NCI-H446 treated with DMSO at 0.1 percent for 48 hours (cell line): ENCODE data around the gene CES5A.
"Not testable (repeated sequence)": the region's sequence is repeated elsewhere in the genome, so short reads cannot be mapped to it uniquely, and the experiment has no call there.

Experiments used
- DNase-seq: peaks from one replicate; lab custom pipeline; 2025; lab: John Stamatoyannopoulos, UW

CES5A gene

GRCh38 chr16:55875273-55875672, at the start of gene CES5A:
Gene CES5A (minus strand): TSS chr16:55875373. CDS start chr16:55875221, 152 bp downstream.
- no peak for DNase-seq

GRCh38 chr16:55922662-55923061, 47.5 kb upstream of the CES5A start:
- no peak for DNase-seq

GRCh38 chr16:55917373-55918160, 42.4 kb upstream of the CES5A start:
- no peak for DNase-seq

GRCh38 chr16:55915096-55915827, 40.1 kb upstream of the CES5A start:
- DNase-seq: no peak

GRCh38 chr16:55914383-55914782, 39.2 kb upstream of the CES5A start:
- DNase-seq: no peak

- DNase-seq: no peak
Measured at GRCh38 chr16:55913716-55914115, 38.5 kb upstream of the CES5A start.

- not testable (repeated sequence) for DNase-seq
Measured at GRCh38 chr16:55913121-55913520, 37.9 kb upstream of the CES5A start.

GRCh38 chr16:55912022-55912421, 36.8 kb upstream of the CES5A start:
- no peak for DNase-seq

- no peak for DNase-seq
Measured at GRCh38 chr16:55911616-55912015, 36.4 kb upstream of the CES5A start.

- no peak for DNase-seq
Measured at GRCh38 chr16:55909876-55910275, 34.7 kb upstream of the CES5A start.

- no peak for DNase-seq
Measured at GRCh38 chr16:55908641-55909040, 33.5 kb upstream of the CES5A start.

GRCh38 chr16:55907661-55908060, 32.5 kb upstream of the CES5A start:
- DNase-seq: no peak

GRCh38 chr16:55906123-55906522, 30.9 kb upstream of the CES5A start:
- DNase-seq: no peak

- DNase-seq: no peak
Measured at GRCh38 chr16:55905651-55906050, 30.5 kb upstream of the CES5A start.

GRCh38 chr16:55901566-55902217, 26.5 kb upstream of the CES5A start:
- no peak for DNase-seq

- no peak for DNase-seq
Measured at GRCh38 chr16:55900616-55901393, 25.6 kb upstream of the CES5A start.

GRCh38 chr16:55899857-55900256, 24.7 kb upstream of the CES5A start:
- DNase-seq: no peak

GRCh38 chr16:55898592-55898991, 23.4 kb upstream of the CES5A start:
- no peak for DNase-seq

GRCh38 chr16:55892821-55893220, 17.6 kb upstream of the CES5A start:
- no peak for DNase-seq

- DNase-seq: no peak
Measured at GRCh38 chr16:55889518-55889917, 14.3 kb upstream of the CES5A start.

GRCh38 chr16:55888546-55888945, 13.4 kb upstream of the CES5A start:
- DNase-seq: no peak

GRCh38 chr16:55876854-55877253, 1.7 kb upstream of the CES5A start:
- DNase-seq: no peak
